GM12878 (cell line): ENCODE results near the gene PRKCE.

Experiments used
- BRCA1 ChIP-seq: IDR thresholded peaks from 2 replicates; pipeline ENCODE4 v1.6.1; 2011; ENCODE audit warnings: low read depth, low read length, improper control_type of control experiment
- CHD1 ChIP-seq: IDR thresholded peaks from 2 replicates; pipeline ENCODE4 v1.6.1; 2012; ENCODE audit warnings: low read depth, low read length, improper control_type of control experiment
- CTCF ChIP-seq, 3 experiments: IDR thresholded peaks in 2 of 3; conservative IDR thresholded peaks in 1 of 3; 2 replicates each; pipeline ENCODE4 v1.5.1; 2011; ENCODE audit warnings: low read depth in 3 of 3, low read length in 3 of 3, mild to moderate bottlenecking in 3 of 3, control low read depth in 2 of 3, moderate library complexity in 2 of 3, inconsistent platforms in 1 of 3, mixed read lengths in 1 of 3; ENCODE audit not compliant: control insufficient read depth in 2 of 3, insufficient read depth in 1 of 3; ENCODE audit errors: extremely low read depth in 1 of 3
- GATAD2B ChIP-seq: fragments of 450-650 bp; conservative IDR thresholded peaks from 2 replicates; pipeline ENCODE4 v1.6.1; 2017; ENCODE audit warnings: low read depth, mild to moderate bottlenecking, moderate library complexity
- HDAC6 ChIP-seq: fragments of 200-600 bp; sonication (generic); IDR thresholded peaks from one replicate; pipeline ENCODE4 v1.8.0; 2017; ENCODE audit warnings: antibody characterized with exemption; ENCODE audit not compliant: unreplicated experiment
- JUNB ChIP-seq: IDR thresholded peaks from 2 replicates; pipeline ENCODE4 v1.6.1; 2016; ENCODE audit warnings: antibody characterized with exemption, mild to moderate bottlenecking
- JUND ChIP-seq: IDR thresholded peaks from 2 replicates; pipeline ENCODE4 v1.6.1; 2012; ENCODE audit warnings: low read depth, mild to moderate bottlenecking, low read length, improper control_type of control experiment, moderate library complexity
- RAD21 ChIP-seq: IDR thresholded peaks from 2 replicates; pipeline ENCODE4 v1.6.1; 2011; ENCODE audit warnings: mild to moderate bottlenecking, low read depth, low read length, moderate library complexity; ENCODE audit not compliant: insufficient read depth
- RAD51 ChIP-seq: fragments of 450-650 bp; IDR thresholded peaks from 2 replicates; pipeline ENCODE4 v1.6.1; 2016; ENCODE audit warnings: moderate library complexity, mild to moderate bottlenecking, inconsistent platforms
- REST ChIP-seq: IDR thresholded peaks from 2 replicates; pipeline ENCODE4 v1.6.1; 2012; ENCODE audit warnings: mild to moderate bottlenecking, low read depth, low read length
- SIN3A ChIP-seq: IDR thresholded peaks from 2 replicates; pipeline ENCODE4 v1.6.1; 2012; ENCODE audit warnings: low read depth, low read length, improper control_type of control experiment
- SMAD1 ChIP-seq: fragments of 450-650 bp; IDR thresholded peaks from 2 replicates; pipeline ENCODE4 v1.6.1; 2018; ENCODE audit warnings: mild to moderate bottlenecking, low read depth; ENCODE audit not compliant: partially characterized antibody
- USF2 ChIP-seq: IDR thresholded peaks from 2 replicates; pipeline ENCODE4 v1.6.1; 2011; ENCODE audit warnings: low read depth, low read length, improper control_type of control experiment, borderline replicate concordance
- YY1 ChIP-seq: IDR thresholded peaks from 2 replicates; pipeline ENCODE4 v1.6.1; 2011; ENCODE audit warnings: low read depth, mild to moderate bottlenecking, low read length

- TF ChIP-seq SIN3A (no peak), RAD51 (no peak), CHD1 (no peak), JUND (no peak), HDAC6 (no peak), JUNB (no peak), YY1 (no peak), USF2 (no peak), BRCA1 (no peak), CTCF (IDR thresholded peaks at IDR 0.05 in 2 of 3, conservative IDR thresholded peaks at IDR 0.05 in 1 of 3; ENCODE audit: control insufficient read depth in 2 of 3, extremely low read depth in 1 of 3, insufficient read depth in 1 of 3, low read depth in 3 of 3, low read length in 3 of 3) (no peak), RAD21 (no peak), GATAD2B (no peak), SMAD1 (no peak), REST (no peak)
Measured at GRCh38 chr2:45942237-45942738, 290.8 kb downstream of the PRKCE start.
